Measurements from ENCODE around the gene PTPRM. TPM values are rescaled to one million over a fixed set of nuclear protein-coding genes. Genes with fewer than 3 reads are reported as not detected.

The PTPRM gene
- total RNA-seq, 1 experiment from 2014 or later = 100.0 TPM

DNA sequence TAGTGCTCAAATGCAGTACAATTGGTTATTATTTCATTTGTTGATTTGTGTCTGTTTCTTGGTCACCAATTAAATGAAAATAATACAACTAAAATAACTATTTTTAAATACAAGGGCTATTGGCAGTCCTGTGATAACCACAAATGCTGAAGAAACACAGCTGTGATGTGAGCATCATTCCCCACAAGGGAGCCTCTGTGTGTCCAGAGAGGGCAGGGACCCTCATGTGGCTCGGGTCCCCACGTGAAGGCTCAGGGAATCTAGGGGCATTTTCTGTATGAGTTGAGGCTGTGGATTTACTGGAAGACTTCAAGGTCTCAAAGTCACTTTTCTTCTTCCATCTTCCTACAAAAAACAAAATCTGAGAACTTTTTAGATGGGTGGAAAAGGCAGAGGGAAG lies 726.1 kb downstream of the PTPRM start:
- H3K36me3 Mint-ChIP-seq (ENCODE audit: insufficient read depth, unreplicated experiment) = peaks cover 35% of the 10 kb centered on the region
- no peaks in the 10 kb centered on the region for H3K36me3 ChIP-seq (ENCODE audit: control insufficient read depth, insufficient read depth, low read length)
- H3K9me3 ChIP-seq = no peaks in the 10 kb centered on the region
- no peak overlapping the region for H3K4me3 Mint-ChIP-seq (ENCODE audit: unreplicated experiment)
- POLR2A ChIA-PET = no interaction called here
- no peaks in the 10 kb centered on the region for H3K4me1 ChIP-seq
- no TSS peak for BruUV-seq (replicated peaks)
- CTCF ChIA-PET = no interaction called here
- no peaks in the 10 kb centered on the region for H3K27me3 ChIP-seq (replicated peaks; ENCODE audit: control insufficient read depth, insufficient read depth, low read length)
- no peak overlapping the region for H3K27ac Mint-ChIP-seq (ENCODE audit: unreplicated experiment)
- no peaks in the 10 kb centered on the region for H3K4me1 Mint-ChIP-seq (ENCODE audit: low read depth, unreplicated experiment)
- TF ChIP-seq, protein P1, sequence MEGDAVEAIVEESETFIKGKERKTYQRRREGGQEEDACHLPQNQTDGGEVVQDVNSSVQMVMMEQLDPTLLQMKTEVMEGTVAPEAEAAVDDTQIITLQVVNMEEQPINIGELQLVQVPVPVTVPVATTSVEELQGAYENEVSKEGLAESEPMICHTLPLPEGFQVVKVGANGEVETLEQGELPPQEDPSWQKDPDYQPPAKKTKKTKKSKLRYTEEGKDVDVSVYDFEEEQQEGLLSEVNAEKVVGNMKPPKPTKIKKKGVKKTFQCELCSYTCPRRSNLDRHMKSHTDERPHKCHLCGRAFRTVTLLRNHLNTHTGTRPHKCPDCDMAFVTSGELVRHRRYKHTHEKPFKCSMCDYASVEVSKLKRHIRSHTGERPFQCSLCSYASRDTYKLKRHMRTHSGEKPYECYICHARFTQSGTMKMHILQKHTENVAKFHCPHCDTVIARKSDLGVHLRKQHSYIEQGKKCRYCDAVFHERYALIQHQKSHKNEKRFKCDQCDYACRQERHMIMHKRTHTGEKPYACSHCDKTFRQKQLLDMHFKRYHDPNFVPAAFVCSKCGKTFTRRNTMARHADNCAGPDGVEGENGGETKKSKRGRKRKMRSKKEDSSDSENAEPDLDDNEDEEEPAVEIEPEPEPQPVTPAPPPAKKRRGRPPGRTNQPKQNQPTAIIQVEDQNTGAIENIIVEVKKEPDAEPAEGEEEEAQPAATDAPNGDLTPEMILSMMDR (IDR thresholded peaks at IDR 0.05; ENCODE audit: insufficient read depth in 1 of 2, low read depth in 1 of 2, low read length in 1 of 2, severe bottlenecking in 1 of 2, unreplicated experiment in 1 of 2) = no peak
- no peak overlapping the region for H3K4me3 ChIP-seq (ENCODE audit: low read depth, low read length)
- intact Hi-C loops (cut with micrococcal nuclease; ENCODE audit: unreplicated experiment) = loop anchor here (10.0 kb wide), 1 partner anchor 92 kb away; no protein-coding TSS in a partner anchor
- H3K9me3 Mint-ChIP-seq (ENCODE audit: unreplicated experiment) = no peaks in the 10 kb centered on the region
- no peaks in the 10 kb centered on the region for H3K27me3 Mint-ChIP-seq (ENCODE audit: insufficient read depth, unreplicated experiment)
- DNase-seq = no peak

GRCh38 chr18:8296886-8297616 lies 729.9 kb downstream of the PTPRM start:
- TF ChIP-seq, protein P1 (IDR thresholded peaks at IDR 0.05; ENCODE audit: insufficient read depth in 1 of 2, low read depth in 1 of 2, low read length in 1 of 2, severe bottlenecking in 1 of 2, unreplicated experiment in 1 of 2) = no peak
- no peak for DNase-seq
- no peak overlapping the region for H3K27ac Mint-ChIP-seq (ENCODE audit: unreplicated experiment)
- Histone ChIP-seq H3K27me3 (replicated peaks; ENCODE audit: control insufficient read depth, insufficient read depth, low read length) (no peaks in the 10 kb centered on the region), H3K4me1 (no peaks in the 10 kb centered on the region), H3K4me3 (ENCODE audit: low read depth, low read length) (no peak overlapping the region), H3K36me3 (ENCODE audit: control insufficient read depth, insufficient read depth, low read length) (no peaks in the 10 kb centered on the region), H3K9me3 (no peaks in the 10 kb centered on the region)
- no TSS peak for BruUV-seq (replicated peaks)
- H3K9me3 Mint-ChIP-seq (ENCODE audit: unreplicated experiment) = no peaks in the 10 kb centered on the region
- ChIA-PET POLR2A (no interaction called here), CTCF (no interaction called here)
- no peaks in the 10 kb centered on the region for H3K27me3 Mint-ChIP-seq (ENCODE audit: insufficient read depth, unreplicated experiment)
- no peaks in the 10 kb centered on the region for H3K4me1 Mint-ChIP-seq (ENCODE audit: low read depth, unreplicated experiment)
- H3K36me3 Mint-ChIP-seq (ENCODE audit: insufficient read depth, unreplicated experiment) = peaks cover 30% of the 10 kb centered on the region
- H3K4me3 Mint-ChIP-seq (ENCODE audit: unreplicated experiment) = no peak overlapping the region
- intact Hi-C loops (cut with micrococcal nuclease; ENCODE audit: unreplicated experiment) = loop anchor here (10.0 kb wide), 1 partner anchor 88 kb away; no protein-coding TSS in a partner anchor

GRCh38 chr18:8298186-8298585 lies 731.1 kb downstream of the PTPRM start:
- Mint-ChIP-seq H3K4me3 (ENCODE audit: unreplicated experiment) (no peak overlapping the region), H3K9me3 (ENCODE audit: unreplicated experiment) (no peaks in the 10 kb centered on the region), H3K4me1 (ENCODE audit: low read depth, unreplicated experiment) (no peaks in the 10 kb centered on the region), H3K36me3 (ENCODE audit: insufficient read depth, unreplicated experiment) (peaks cover 23% of the 10 kb centered on the region), H3K27ac (ENCODE audit: unreplicated experiment) (no peak overlapping the region), H3K27me3 (ENCODE audit: insufficient read depth, unreplicated experiment) (no peaks in the 10 kb centered on the region)
- H3K27me3 ChIP-seq (replicated peaks; ENCODE audit: control insufficient read depth, insufficient read depth, low read length) = no peaks in the 10 kb centered on the region
- no TSS peak for BruUV-seq (replicated peaks)
- no peaks in the 10 kb centered on the region; the same call in 1 of the 2 replicates for H3K36me3 ChIP-seq (ENCODE audit: control insufficient read depth, insufficient read depth, low read length)
- H3K4me1 ChIP-seq = no peaks in the 10 kb centered on the region
- ChIA-PET POLR2A (no interaction called here), CTCF (no interaction called here)
- intact Hi-C loops (cut with micrococcal nuclease; ENCODE audit: unreplicated experiment) = loop anchor here (10.0 kb wide), 1 partner anchor 87 kb away; no protein-coding TSS in a partner anchor
- DNase-seq = no peak
- TF ChIP-seq, protein P1 (IDR thresholded peaks at IDR 0.05; ENCODE audit: insufficient read depth in 1 of 2, low read depth in 1 of 2, low read length in 1 of 2, severe bottlenecking in 1 of 2, unreplicated experiment in 1 of 2) = no peak
- H3K9me3 ChIP-seq = no peaks in the 10 kb centered on the region
- no peak overlapping the region for H3K4me3 ChIP-seq (ENCODE audit: low read depth, low read length)

Data from Caco-2 (cell line).